GM19023 (cell line): ENCODE measurements around the gene DENND2A.
"Not testable (repeated sequence)": the region's sequence is repeated elsewhere in the genome, so short reads cannot be mapped to it uniquely, and the experiment has no call there.

Experiments
- ATAC-seq: cut with Tn5 transposase; IDR thresholded peaks from one replicate; pipeline ENCODE4 v1.9.1; 2021; ENCODE audit warnings: mild to moderate bottlenecking, moderate library complexity; ENCODE audit not compliant: unreplicated experiment

Gene DENND2A

GRCh38 chr7:140594131-140594691 is 46.4 kb downstream of the DENND2A start:
- ATAC-seq = no peak

GRCh38 chr7:140593672-140593982 is 47.0 kb downstream of the DENND2A start:
- ATAC-seq = no peak

- no peak for ATAC-seq
Measured at GRCh38 chr7:140592964-140593671, 47.5 kb downstream of the DENND2A start.

GRCh38 chr7:140591180-140591902 is 49.3 kb downstream of the DENND2A start:
- ATAC-seq = no peak

GRCh38 chr7:140587243-140587642 is 53.4 kb downstream of the DENND2A start:
- no peak for ATAC-seq

- ATAC-seq = no peak
Measured at GRCh38 chr7:140586516-140586915, 54.1 kb downstream of the DENND2A start.

- ATAC-seq = no peak
Measured at GRCh38 chr7:140585333-140585732, 55.3 kb downstream of the DENND2A start.

- no peak for ATAC-seq
Measured at GRCh38 chr7:140584195-140584851, 56.3 kb downstream of the DENND2A start.

- ATAC-seq = no peak
Measured at GRCh38 chr7:140581411-140581810, 59.2 kb downstream of the DENND2A start.

GRCh38 chr7:140577651-140578050 is 63.0 kb downstream of the DENND2A start:
- no peak for ATAC-seq

GRCh38 chr7:140576589-140576988 is 64.0 kb downstream of the DENND2A start:
- ATAC-seq = no peak

GRCh38 chr7:140571538-140572122 is 69.0 kb downstream of the DENND2A start:
- ATAC-seq = no peak

- ATAC-seq = no peak
Measured at GRCh38 chr7:140570120-140570519, 70.5 kb downstream of the DENND2A start.

- no peak for ATAC-seq
Measured at GRCh38 chr7:140568021-140568813, 72.4 kb downstream of the DENND2A start.

- ATAC-seq = not testable (repeated sequence)
Measured at GRCh38 chr7:140566186-140566585, 74.4 kb downstream of the DENND2A start.

GRCh38 chr7:140565761-140566160 is 74.9 kb downstream of the DENND2A start:
- not testable (repeated sequence) for ATAC-seq

GRCh38 chr7:140564643-140565042 is 76.0 kb downstream of the DENND2A start:
- no peak for ATAC-seq

- no peak for ATAC-seq
Measured at GRCh38 chr7:140562926-140563481, 77.6 kb downstream of the DENND2A start.

- no peak for ATAC-seq
Measured at GRCh38 chr7:140559410-140559809, 81.2 kb downstream of the DENND2A start.

- no peak for ATAC-seq
Measured at GRCh38 chr7:140557809-140558518, 82.6 kb downstream of the DENND2A start.
